K562 (cell line): ENCODE data around the gene WBP1L. TPM values are rescaled to one million over a fixed set of nuclear protein-coding genes. Genes with fewer than 3 reads are reported as not detected.

Source experiments
- ATAC-seq: fragments of 200-7000 bp; cut with Tn5 transposase; 3 replicates; pipeline ENCODE4 v1.9.1; 2020; ENCODE audit warnings: moderate library complexity
- BruUV-seq: library from RNA; stranded (reverse); fragments of 400-500 nt; replicated peaks from 2 replicates; lab custom pipeline; 2021; lab: Mats Ljungman, UMichigan
- CTCF ChIA-PET: fragments of 300-600 bp; formaldehyde crosslinking; extraction: SDS; loops from one replicate; lab custom pipeline; 2021; ENCODE audit warnings: low intra/inter-chr PET ratio; lab: Yijun Ruan, JAX
- POLR2A ChIA-PET: fragments of 300-600, 350-650 bp; sonication (Branson Sonifier 250); formaldehyde crosslinking; extraction: SDS; loops from one replicate; lab custom pipeline; 2021; ENCODE audit warnings: antibody characterized with exemption, inconsistent platforms; lab: Yijun Ruan, JAX
- DNase-seq, 4 experiments: peaks; one replicate each; pipeline versions ENCODE4 v3.0.0 to v3.0.0-alpha.2; 2011 to 2018; ENCODE audit warnings: low spot score in 3 of 4, mixed read lengths in 3 of 4; ENCODE audit errors: extremely low read depth in 1 of 4
- FAIRE-seq: peaks from 2 replicates; lab custom pipeline; 2011; peaks lifted over from hg19 to GRCh38; lab: Jason Lieb, UNC
- H2AFZ ChIP-seq: 2 replicates; pipeline ENCODE4 v1.6.0; 2011; ENCODE audit warnings: low read depth, low read length, control low read depth, inconsistent platforms
- H3K27ac ChIP-seq: fragments of 200-600 bp; 3 replicates; pipeline ENCODE4 v1.8.0; 2011; ENCODE audit warnings: low read depth, mild to moderate bottlenecking, control low read depth, inconsistent platforms, low read length, moderate library complexity, mixed read lengths; ENCODE audit errors: extremely low read depth
- H3K27me3 ChIP-seq, 2 experiments: fragments of 300-600 bp in 1 of 2; 2 replicates in 1 of 2; 3 replicates in 1 of 2; pipeline versions ENCODE4 v1.6.0 to v1.8.0; 2011; ENCODE audit warnings: inconsistent platforms in 2 of 2, low read length in 2 of 2, mild to moderate bottlenecking in 1 of 2, mixed read lengths in 1 of 2, moderate library complexity in 1 of 2; ENCODE audit not compliant: control insufficient read depth in 2 of 2, insufficient read depth in 2 of 2
- H3K36me3 ChIP-seq: fragments of 300-600 bp; 3 replicates; pipeline ENCODE4 v1.8.0; 2011; ENCODE audit warnings: mild to moderate bottlenecking, low read length, inconsistent platforms; ENCODE audit not compliant: control insufficient read depth, insufficient read depth
- H3K4me1 ChIP-seq, 2 experiments: fragments of 200-600 bp in 1 of 2; replicated peaks in 1 of 2; 2 replicates in 1 of 2; 3 replicates in 1 of 2; pipeline versions ENCODE4 v1.5.1 to v1.8.0; 2011; ENCODE audit warnings: inconsistent platforms in 2 of 2, low read length in 2 of 2, mild to moderate bottlenecking in 1 of 2, mixed read lengths in 1 of 2, moderate library complexity in 1 of 2; ENCODE audit not compliant: control insufficient read depth in 2 of 2, insufficient read depth in 2 of 2
- H3K4me2 ChIP-seq: 2 replicates; pipeline ENCODE4 v1.6.1; 2011; ENCODE audit warnings: low read length, control low read depth, inconsistent platforms, mixed read lengths; ENCODE audit not compliant: insufficient read depth
- H3K4me3 ChIP-seq: fragments of 200-600 bp; sonication (generic), shearing (Covaris generic); 2 replicates; pipeline ENCODE4 v1.5.1; 2016; ENCODE audit warnings: control low read depth, inconsistent platforms
- H3K79me2 ChIP-seq: fragments of 200-600 bp; 3 replicates; pipeline ENCODE4 v1.8.0; 2011; ENCODE audit warnings: low read length, inconsistent platforms; ENCODE audit not compliant: control insufficient read depth, insufficient read depth
- H3K9ac ChIP-seq, 2 experiments: 2 replicates each; pipeline versions ENCODE4 v1.6.0 to v1.6.1; 2011; ENCODE audit warnings: low read depth in 2 of 2, low read length in 2 of 2, control low read depth in 1 of 2, inconsistent platforms in 1 of 2, mild to moderate bottlenecking in 1 of 2, mixed read lengths in 1 of 2; ENCODE audit not compliant: insufficient read depth in 1 of 2
- H3K9me1 ChIP-seq: one replicate; pipeline ENCODE4 v1.6.0; 2011; ENCODE audit warnings: inconsistent platforms, mild to moderate bottlenecking, low read length, moderate library complexity; ENCODE audit not compliant: control insufficient read depth, insufficient read depth
- H3K9me3 ChIP-seq: replicated peaks from 2 replicates; pipeline ENCODE4 v1.5.1; 2011; ENCODE audit warnings: low read depth, low read length, inconsistent platforms; ENCODE audit not compliant: control insufficient read depth, insufficient read depth
- H4K20me1 ChIP-seq: replicated peaks from 2 replicates; pipeline ENCODE4 v1.6.1; 2011; ENCODE audit warnings: low read length, inconsistent platforms, mixed read lengths; ENCODE audit not compliant: control insufficient read depth, insufficient read depth
- ATF3 ChIP-seq, 2 experiments: fragments of 450-650 bp in 1 of 2; sonication (generic) in 1 of 2; formaldehyde crosslinking in 1 of 2; IDR thresholded peaks in 1 of 2; conservative IDR thresholded peaks in 1 of 2; 2 replicates each; pipeline versions ENCODE4 v1.6.1 to v1.8.1; 2016 to 2023; ENCODE audit warnings: mild to moderate bottlenecking in 2 of 2, moderate library complexity in 2 of 2, inconsistent platforms in 1 of 2, missing genetic modification reagents in 1 of 2
- CEBPG ChIP-seq, 3 experiments: fragments of 200-800 bp in 1 of 3; sonication (Bioruptor generic) in 1 of 3; sonication (generic) in 1 of 3; formaldehyde crosslinking in 1 of 3; IDR thresholded peaks in 2 of 3; conservative IDR thresholded peaks in 1 of 3; 2 replicates each; pipeline versions ENCODE4 v1.6.1 to v1.8.0; 2016 to 2022; ENCODE audit warnings: missing compliant biosample characterization in 2 of 3, missing genetic modification characterization in 2 of 3, mild to moderate bottlenecking in 1 of 3, missing genetic modification reagents in 1 of 3
- LARP7 ChIP-seq: fragments of 450-650 bp; IDR thresholded peaks from 2 replicates; pipeline ENCODE4 v1.6.1; 2016
- NBN ChIP-seq: fragments of 450-650 bp; IDR thresholded peaks from 2 replicates; pipeline ENCODE4 v1.6.1; 2016; ENCODE audit warnings: low read depth, mild to moderate bottlenecking
- SAFB ChIP-seq: fragments of 200-400 bp; formaldehyde crosslinking; IDR thresholded peaks from 2 replicates; pipeline ENCODE4 v1.6.1; 2017; ENCODE audit warnings: low read depth, low read length, borderline replicate concordance
- SMC3 ChIP-seq: conservative IDR thresholded peaks from 2 replicates; pipeline ENCODE4 v1.6.1; 2011; ENCODE audit warnings: low read depth, low read length, improper control_type of control experiment; ENCODE audit not compliant: insufficient read depth
- TRIM24 ChIP-seq, 2 experiments: fragments of 450-650 bp; IDR thresholded peaks; 2 replicates each; pipeline ENCODE4 v1.6.1; 2016
- WGBS: fragments of 100-300 bp; shearing (Covaris generic); methylation state at CpG from one replicate; pipeline ENCODE4 v1.1.6; 2016; ENCODE audit warnings: low coverage, mixed read lengths; ENCODE audit not compliant: insufficient coverage; ENCODE audit errors: missing lambda C conversion rate; 5-methylcytosine and 5-hydroxymethylcytosine counted together
- in situ Hi-C: fragments of 300-500 bp; cut with MboI; formaldehyde crosslinking; loops from 4 replicates; pipeline ENCODE4 v1.15.0; 2018; ENCODE audit warnings: inconsistent platforms, mixed read lengths
- intact Hi-C: fragments of 100-400 bp; cut with micrococcal nuclease; formaldehyde crosslinking; loops from 2 replicates; pipeline ENCODE4 v1.14.2; 2022
- polyA plus RNA-seq, 8 experiments: library from polyadenylated mRNA; depleted of rRNA in 4 of 8; stranded (reverse) in 5 of 8; unstranded in 3 of 8; fragments of >200 nt; fragmentation: Nextera tagmentation in 2 of 8; fragmentation: Illumina TruSeq in 1 of 8; extraction: Ambion mirVana in 2 of 8; extraction: Trizol in 1 of 8; gene quantifications; 2 replicates each; pipeline versions ENCODE4 v1.2.1 to v1.2.3, GENCODE V29; 2011 to 2014; ENCODE audit warnings: inconsistent platforms in 1 of 8, missing spikeins in 1 of 8
- small RNA-seq: library from RNA; depleted of rRNA; stranded (forward); fragments of <200 nt; gene quantifications from one replicate; pipeline ENCODE3, GENCODE V24; 2014
- total RNA-seq, 7 experiments: library from RNA; depleted of rRNA in 6 of 7; stranded (reverse); fragments of >200 nt in 6 of 7; fragmentation: Illumina TruSeq in 2 of 7; extraction: Trizol in 2 of 7; gene quantifications; 2 replicates each; pipeline versions ENCODE4 v1.2.1 to v1.2.3, GENCODE V29; 2011 to 2021; ENCODE audit warnings: low replicate concordance in 1 of 7

The WBP1L gene
- total and polyA plus RNA-seq, 9 of the 15 experiments (the other 6 are each of a cell fraction or from before 2014, with no cell fraction given), result 3.2 to 14.4 (median 11.3) TPM

GRCh38 chr10:102865620-102866019 is 121.9 kb downstream of the WBP1L start:
- no peak overlapping the region for H2AFZ ChIP-seq
- ChIA-PET CTCF (no interaction called here), POLR2A (interaction anchor here (0.6 to 1.3 kb wide), 2 partner anchors 9 to 285 kb away, joined by 3 to 4 read pairs; no protein-coding TSS in a partner anchor)
- peaks cover 8% of the 10 kb centered on the region; the same call in 2 of the 3 replicates for H3K36me3 ChIP-seq
- H3K9ac ChIP-seq, result no peak overlapping the region
- in situ Hi-C loops (no loop called here), intact Hi-C loops (no loop called here)
- no peaks in the 10 kb centered on the region for H3K9me1 ChIP-seq
- DNase-seq (no peak), ATAC-seq (no peak), FAIRE-seq (no peak)
- H3K79me2 ChIP-seq, result no peaks in the 10 kb centered on the region
- H3K27me3 ChIP-seq, result no peaks in the 10 kb centered on the region
- H3K9me3 ChIP-seq, result no peaks in the 10 kb centered on the region
- H3K27ac ChIP-seq, result no peak overlapping the region
- 60% methylated on average over 2 of the region's 3 CpGs for WGBS
- H3K4me1 ChIP-seq, result no peaks in the 10 kb centered on the region
- no peaks in the 10 kb centered on the region for H4K20me1 ChIP-seq
- TF ChIP-seq TRIM24 (IDR thresholded peaks at IDR 0.05), result peak; percentile 77 to 83
- TF ChIP-seq SMC3, result no peak
- no peak for TF ChIP-seq SAFB
- peak; percentile 54 for TF ChIP-seq ATF3 (IDR thresholded peaks at IDR 0.05)
- TF ChIP-seq ATF3 (CRISPR knock-in tag; conservative IDR thresholded peaks at IDR 0.05), result no peak
- TF ChIP-seq LARP7, result no peak
- no peak for TF ChIP-seq CEBPG (CRISPR knock-in tag; IDR thresholded peaks at IDR 0.05)
- TF ChIP-seq CEBPG (tag; conservative IDR thresholded peaks at IDR 0.05 in 1 of 2, IDR thresholded peaks at IDR 0.05 in 1 of 2), result peak; percentile 61; a peak in 3 of 4 replicates
- TF ChIP-seq NBN, result no peak
- H3K4me2 ChIP-seq, result no peak overlapping the region
- no peak overlapping the region for H3K4me3 ChIP-seq
- BruUV-seq, result no TSS peak

Small RNA genes lying within 50 kb of the gene (small RNA-seq; reads per million reads assigned to genes)
- not detected for gene RNU6-1231P

Other genes with a start within 250 kb of the WBP1L start
Only the 7 nearest of the 9 such genes appear.
- gene TRIM8, start 99.5 kb upstream of the WBP1L start, total RNA-seq (2014; rRNA removed), result 13.4 and 14.1 TPM in 2 replicates
- 7.3 and 7.5 TPM in 2 replicates for gene TRIM8, start 99.5 kb upstream of the WBP1L start, total RNA-seq (2014; rRNA removed; fragmentation: Illumina TruSeq; extraction: Trizol)
- gene TRIM8, start 99.5 kb upstream of the WBP1L start, total RNA-seq (2015; rRNA removed; fragmentation: Illumina TruSeq; extraction: Trizol), result 8.9 and 9.7 TPM in 2 replicates
- 26.0 and 27.2 TPM in 2 replicates for gene TRIM8, start 99.5 kb upstream of the WBP1L start, total RNA-seq (2021)
- gene TRIM8, start 99.5 kb upstream of the WBP1L start, polyA plus RNA-seq (2011; rRNA removed), result 9.1 and 11.2 TPM in 2 replicates
- gene TRIM8, start 99.5 kb upstream of the WBP1L start, polyA plus RNA-seq (2014; fragmentation: Illumina TruSeq; extraction: Trizol), result 11.3 and 21.4 TPM in 2 replicates
- gene TRIM8, start 99.5 kb upstream of the WBP1L start, polyA plus RNA-seq (2014; fragmentation: Nextera tagmentation; extraction: Ambion mirVana), result 1 to 10 TPM; 1.7 to 3.2 TPM
- gene TRIM8, start 99.5 kb upstream of the WBP1L start, polyA plus RNA-seq (2014; rRNA removed), result 12.6 and 20.4 TPM in 2 replicates
- 2.7 and 2.9 TPM in 2 replicates for gene ARL3, start 29.6 kb upstream of the WBP1L start, total RNA-seq (2014; rRNA removed)
- gene ARL3, start 29.6 kb upstream of the WBP1L start, total RNA-seq (2014; rRNA removed; fragmentation: Illumina TruSeq; extraction: Trizol), result 3.5 and 3.8 TPM in 2 replicates
- 2.9 and 3.2 TPM in 2 replicates for gene ARL3, start 29.6 kb upstream of the WBP1L start, total RNA-seq (2015; rRNA removed; fragmentation: Illumina TruSeq; extraction: Trizol)
- gene ARL3, start 29.6 kb upstream of the WBP1L start, total RNA-seq (2021), result 4.2 and 4.6 TPM in 2 replicates
- gene ARL3, start 29.6 kb upstream of the WBP1L start, polyA plus RNA-seq (2011; rRNA removed), result 4.8 and 5.5 TPM in 2 replicates
- 4.2 and 5.5 TPM in 2 replicates for gene ARL3, start 29.6 kb upstream of the WBP1L start, polyA plus RNA-seq (2014; fragmentation: Illumina TruSeq; extraction: Trizol)
- 1 to 10 TPM; 8.2 to 8.9 TPM for gene ARL3, start 29.6 kb upstream of the WBP1L start, polyA plus RNA-seq (2014; fragmentation: Nextera tagmentation; extraction: Ambion mirVana)
- 5.1 and 5.2 TPM in 2 replicates for gene ARL3, start 29.6 kb upstream of the WBP1L start, polyA plus RNA-seq (2014; rRNA removed)
- gene SFXN2, start 29.3 kb upstream of the WBP1L start, total RNA-seq (2014; rRNA removed), result 7.3 and 11.4 TPM in 2 replicates
- 17.1 and 22.5 TPM in 2 replicates for gene SFXN2, start 29.3 kb upstream of the WBP1L start, total RNA-seq (2014; rRNA removed; fragmentation: Illumina TruSeq; extraction: Trizol)
- gene SFXN2, start 29.3 kb upstream of the WBP1L start, total RNA-seq (2015; rRNA removed; fragmentation: Illumina TruSeq; extraction: Trizol), result 14.6 and 15.7 TPM in 2 replicates
- gene SFXN2, start 29.3 kb upstream of the WBP1L start, total RNA-seq (2021), result 20.6 and 23.8 TPM in 2 replicates
- 10.7 and 14.5 TPM in 2 replicates for gene SFXN2, start 29.3 kb upstream of the WBP1L start, polyA plus RNA-seq (2011; rRNA removed)
- gene SFXN2, start 29.3 kb upstream of the WBP1L start, polyA plus RNA-seq (2014; fragmentation: Illumina TruSeq; extraction: Trizol), result 23.7 and 24.1 TPM in 2 replicates
- 10 to 100 TPM; 12.0 to 20.4 TPM for gene SFXN2, start 29.3 kb upstream of the WBP1L start, polyA plus RNA-seq (2014; fragmentation: Nextera tagmentation; extraction: Ambion mirVana)
- gene SFXN2, start 29.3 kb upstream of the WBP1L start, polyA plus RNA-seq (2014; rRNA removed), result 13.9 and 23.3 TPM in 2 replicates
- not detected in 2 replicates for gene CYP17A1, start 93.5 kb downstream of the WBP1L start, total RNA-seq (2014; rRNA removed)
- gene CYP17A1, start 93.5 kb downstream of the WBP1L start, total RNA-seq (2014; rRNA removed; fragmentation: Illumina TruSeq; extraction: Trizol), result not detected in 2 replicates
- not detected in 2 replicates for gene CYP17A1, start 93.5 kb downstream of the WBP1L start, total RNA-seq (2015; rRNA removed; fragmentation: Illumina TruSeq; extraction: Trizol)
- gene CYP17A1, start 93.5 kb downstream of the WBP1L start, total RNA-seq (2021), result 2.3 TPM in 2 replicates
- not detected in 2 replicates for gene CYP17A1, start 93.5 kb downstream of the WBP1L start, polyA plus RNA-seq (2011; rRNA removed)
- not detected in 2 replicates for gene CYP17A1, start 93.5 kb downstream of the WBP1L start, polyA plus RNA-seq (2014; fragmentation: Illumina TruSeq; extraction: Trizol)
- gene CYP17A1, start 93.5 kb downstream of the WBP1L start, polyA plus RNA-seq (2014; fragmentation: Nextera tagmentation; extraction: Ambion mirVana), result not detected
- gene CYP17A1, start 93.5 kb downstream of the WBP1L start, polyA plus RNA-seq (2014; rRNA removed), result not detected in 2 replicates
- 6.5 TPM in 2 replicates for gene BORCS7, start 110.3 kb downstream of the WBP1L start, total RNA-seq (2014; rRNA removed)
- 11.8 and 12.1 TPM in 2 replicates for gene BORCS7, start 110.3 kb downstream of the WBP1L start, total RNA-seq (2014; rRNA removed; fragmentation: Illumina TruSeq; extraction: Trizol)
- 8.3 and 12.1 TPM in 2 replicates for gene BORCS7, start 110.3 kb downstream of the WBP1L start, total RNA-seq (2015; rRNA removed; fragmentation: Illumina TruSeq; extraction: Trizol)
- gene BORCS7, start 110.3 kb downstream of the WBP1L start, total RNA-seq (2021), result 5.1 and 5.9 TPM in 2 replicates
- 12.8 and 14.5 TPM in 2 replicates for gene BORCS7, start 110.3 kb downstream of the WBP1L start, polyA plus RNA-seq (2011; rRNA removed)
- gene BORCS7, start 110.3 kb downstream of the WBP1L start, polyA plus RNA-seq (2014; fragmentation: Illumina TruSeq; extraction: Trizol), result 8.2 and 8.4 TPM in 2 replicates
- 10 to 100 TPM; 14.0 to 17.0 TPM for gene BORCS7, start 110.3 kb downstream of the WBP1L start, polyA plus RNA-seq (2014; fragmentation: Nextera tagmentation; extraction: Ambion mirVana)
- 12.9 and 14.0 TPM in 2 replicates for gene BORCS7, start 110.3 kb downstream of the WBP1L start, polyA plus RNA-seq (2014; rRNA removed)
- not detected in 2 replicates for gene AS3MT, start 125.5 kb downstream of the WBP1L start, total RNA-seq (2014; rRNA removed)
- 0.33 and 0.41 TPM in 2 replicates for gene AS3MT, start 125.5 kb downstream of the WBP1L start, total RNA-seq (2014; rRNA removed; fragmentation: Illumina TruSeq; extraction: Trizol)
- gene AS3MT, start 125.5 kb downstream of the WBP1L start, total RNA-seq (2015; rRNA removed; fragmentation: Illumina TruSeq; extraction: Trizol), result 0.30 TPM in 1 of 2 replicates, not detected in the other
- 0.25 and 0.29 TPM in 2 replicates for gene AS3MT, start 125.5 kb downstream of the WBP1L start, total RNA-seq (2021)
- gene AS3MT, start 125.5 kb downstream of the WBP1L start, polyA plus RNA-seq (2011; rRNA removed), result 0.07 TPM in 1 of 2 replicates, not detected in the other
- gene AS3MT, start 125.5 kb downstream of the WBP1L start, polyA plus RNA-seq (2014; fragmentation: Illumina TruSeq; extraction: Trizol), result 0.19 TPM in 1 of 2 replicates, not detected in the other
- under 1 TPM; 0.04 to 0.14 TPM for gene AS3MT, start 125.5 kb downstream of the WBP1L start, polyA plus RNA-seq (2014; fragmentation: Nextera tagmentation; extraction: Ambion mirVana)
- gene AS3MT, start 125.5 kb downstream of the WBP1L start, polyA plus RNA-seq (2014; rRNA removed), result 0.24 and 0.58 TPM in 2 replicates
- 4.0 and 5.9 TPM in 2 replicates for gene CNNM2, start 174.3 kb downstream of the WBP1L start, total RNA-seq (2014; rRNA removed)
- gene CNNM2, start 174.3 kb downstream of the WBP1L start, total RNA-seq (2014; rRNA removed; fragmentation: Illumina TruSeq; extraction: Trizol), result 1.2 and 1.4 TPM in 2 replicates
- 1.2 and 1.5 TPM in 2 replicates for gene CNNM2, start 174.3 kb downstream of the WBP1L start, total RNA-seq (2015; rRNA removed; fragmentation: Illumina TruSeq; extraction: Trizol)
- gene CNNM2, start 174.3 kb downstream of the WBP1L start, total RNA-seq (2021), result 5.0 and 5.7 TPM in 2 replicates
- 1.3 and 1.7 TPM in 2 replicates for gene CNNM2, start 174.3 kb downstream of the WBP1L start, polyA plus RNA-seq (2011; rRNA removed)
- 2.1 and 2.7 TPM in 2 replicates for gene CNNM2, start 174.3 kb downstream of the WBP1L start, polyA plus RNA-seq (2014; fragmentation: Illumina TruSeq; extraction: Trizol)
- under 1 TPM; 0.21 to 0.23 TPM for gene CNNM2, start 174.3 kb downstream of the WBP1L start, polyA plus RNA-seq (2014; fragmentation: Nextera tagmentation; extraction: Ambion mirVana)
- 0.93 and 2.2 TPM in 2 replicates for gene CNNM2, start 174.3 kb downstream of the WBP1L start, polyA plus RNA-seq (2014; rRNA removed)